Nephron (organoid): ENCODE data around the gene KRTAP2-1.
"Not testable (repeated sequence)": the region's sequence is repeated elsewhere in the genome, so short reads cannot be mapped to it uniquely, and the experiment has no call there.

Experiments used
- H3K27ac Mint-ChIP-seq, 3 experiments: 2 replicates each; pipeline ENCODE4 v1.8.0; 2020; ENCODE audit warnings: mixed read lengths in 3 of 3, mild to moderate bottlenecking in 2 of 3, moderate library complexity in 1 of 3
- H3K27me3 Mint-ChIP-seq: 2 replicates; pipeline ENCODE4 v1.8.0; 2021; ENCODE audit warnings: low read depth, mild to moderate bottlenecking, moderate library complexity, mixed read lengths
- H3K36me3 Mint-ChIP-seq: 2 replicates; pipeline ENCODE4 v1.8.0; 2020; ENCODE audit warnings: low read depth, mixed read lengths
- H3K4me1 Mint-ChIP-seq: 2 replicates; pipeline ENCODE4 v1.8.0; 2020; ENCODE audit warnings: mixed read lengths
- H3K4me3 Mint-ChIP-seq, 3 experiments: 2 replicates each; pipeline ENCODE4 v1.8.0; 2020; ENCODE audit warnings: mild to moderate bottlenecking in 3 of 3, mixed read lengths in 3 of 3, moderate library complexity in 2 of 3
- H3K9me3 Mint-ChIP-seq: 2 replicates; pipeline ENCODE4 v1.8.0; 2020; ENCODE audit warnings: mixed read lengths
- CTCF ChIP-seq, 3 experiments: fragments of 200-600 bp; sonication (generic); IDR thresholded peaks; one replicate each; pipeline ENCODE4 v1.5.0; 2021; ENCODE audit warnings: antibody characterized with exemption in 3 of 3; ENCODE audit not compliant: unreplicated experiment in 3 of 3

Gene KRTAP2-1

GRCh38 chr17:41064301-41064700, 17.2 kb upstream of the KRTAP2-1 start:
- H3K4me1 Mint-ChIP-seq: no peaks in the 10 kb centered on the region
- TF ChIP-seq CTCF (IDR thresholded peaks at IDR 0.05; ENCODE audit: unreplicated experiment in 3 of 3): no peak

GRCh38 chr17:41063449-41063848, 16.3 kb upstream of the KRTAP2-1 start:
- Mint-ChIP-seq H3K4me3 (no peak overlapping the region), H3K4me1 (no peaks in the 10 kb centered on the region), H3K27ac (no peak overlapping the region), H3K36me3 (no peaks in the 10 kb centered on the region), H3K9me3 (no peaks in the 10 kb centered on the region), H3K27me3 (peaks cover 8% of the 10 kb centered on the region)
- no peak for TF ChIP-seq CTCF (IDR thresholded peaks at IDR 0.05; ENCODE audit: unreplicated experiment in 3 of 3)

More at GRCh38 chr17:41064301-41064700, 17.2 kb upstream of the KRTAP2-1 start:
- H3K27ac Mint-ChIP-seq: no peak overlapping the region
- H3K4me3 Mint-ChIP-seq: no peak overlapping the region
- H3K27me3 Mint-ChIP-seq: peaks cover 7% of the 10 kb centered on the region
- H3K36me3 Mint-ChIP-seq: no peaks in the 10 kb centered on the region
- H3K9me3 Mint-ChIP-seq: no peaks in the 10 kb centered on the region

DNA sequence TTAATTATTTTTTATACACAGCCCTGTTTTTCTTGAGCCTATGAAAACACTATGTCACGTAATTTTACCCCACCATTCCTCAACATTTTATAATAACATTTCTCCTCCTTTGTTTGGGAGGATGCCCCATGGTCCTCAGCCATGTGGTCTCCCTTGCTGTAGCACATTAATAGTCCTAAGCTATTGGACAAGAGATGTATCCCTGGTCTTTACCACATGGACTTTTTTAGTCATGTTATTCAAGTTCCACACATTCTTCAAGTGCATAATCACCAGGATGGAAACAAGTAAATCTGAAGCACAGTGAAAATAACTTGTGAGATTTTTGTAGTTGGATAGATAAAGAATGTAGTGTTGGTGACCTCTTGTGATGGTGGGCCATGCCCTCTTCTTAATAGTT, 14.8 kb upstream of the KRTAP2-1 start:
- no peak overlapping the region for H3K4me3 Mint-ChIP-seq
- H3K27ac Mint-ChIP-seq: no peak overlapping the region
- H3K27me3 Mint-ChIP-seq: peaks cover 7% of the 10 kb centered on the region
- H3K36me3 Mint-ChIP-seq: no peaks in the 10 kb centered on the region
- no peaks in the 10 kb centered on the region for H3K9me3 Mint-ChIP-seq
- H3K4me1 Mint-ChIP-seq: no peaks in the 10 kb centered on the region
- no peak for TF ChIP-seq CTCF (IDR thresholded peaks at IDR 0.05; ENCODE audit: unreplicated experiment in 3 of 3)

GRCh38 chr17:41060052-41060604, 13.0 kb upstream of the KRTAP2-1 start, which contains the start of gene KRTAP2-3:
Gene KRTAP2-3, minus strand, starts transcription at chr17:41060114. Its CDS starts 64 bp downstream, at chr17:41060050.
- Mint-ChIP-seq H3K4me3 (no peak within 1 kb of the TSS), H3K27me3 (peaks cover 7% of the 10 kb centered on the region), H3K4me1 (no peaks in the 10 kb centered on the region), H3K27ac (no peak within 1 kb of the TSS), H3K36me3 (no peaks in the 10 kb centered on the region), H3K9me3 (no peaks in the 10 kb centered on the region)
- no peak for TF ChIP-seq CTCF (IDR thresholded peaks at IDR 0.05; ENCODE audit: unreplicated experiment in 3 of 3)

DNA sequence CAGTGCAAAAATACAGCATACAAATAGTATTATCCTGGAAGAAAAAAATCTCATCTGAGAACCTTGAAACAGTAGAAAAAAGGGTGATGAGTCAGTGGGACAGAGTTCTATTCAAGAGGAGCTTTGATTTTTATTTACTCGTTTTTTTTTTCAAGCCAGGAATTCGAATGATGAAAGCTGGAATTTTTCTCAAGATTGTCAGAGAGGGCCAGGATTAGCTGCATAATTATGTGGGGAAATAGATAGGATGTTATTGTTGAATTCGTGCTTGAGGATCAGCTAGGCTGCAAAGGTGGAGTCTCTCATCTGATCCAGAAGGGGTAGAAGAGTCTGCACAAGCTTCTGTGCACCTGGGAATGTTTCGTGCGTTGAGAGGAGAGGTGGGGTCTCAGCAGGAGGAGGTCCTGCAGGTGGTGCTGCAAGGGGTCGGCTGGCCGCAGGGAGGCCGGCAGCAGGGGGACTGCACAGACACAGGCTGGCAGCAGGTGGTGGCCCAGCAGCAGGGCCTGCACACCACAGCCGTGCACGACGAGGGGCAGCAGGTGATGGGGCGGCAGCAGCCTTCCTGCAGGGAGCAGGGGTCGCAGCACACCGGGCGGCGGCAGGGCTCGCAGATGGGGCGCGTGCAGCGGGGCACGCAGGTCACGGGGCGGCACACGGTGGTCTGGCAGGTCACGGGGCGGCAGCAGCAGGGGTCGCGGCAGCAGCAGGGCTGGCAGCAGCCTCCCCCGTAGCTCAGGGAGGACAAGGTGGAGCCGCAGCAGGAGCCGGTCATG, 12.3 kb upstream of the KRTAP2-1 start:
- H3K36me3 Mint-ChIP-seq, H3K4me1 Mint-ChIP-seq, H3K27me3 Mint-ChIP-seq, H3K9me3 Mint-ChIP-seq, H3K27ac Mint-ChIP-seq, H3K4me3 Mint-ChIP-seq: not testable (repeated sequence)

- H3K4me3 Mint-ChIP-seq: no peak overlapping the region
- H3K9me3 Mint-ChIP-seq: peaks cover under 1% of the 10 kb centered on the region
- no peak for TF ChIP-seq CTCF (IDR thresholded peaks at IDR 0.05; ENCODE audit: unreplicated experiment in 3 of 3)
- H3K36me3 Mint-ChIP-seq: peaks cover under 1% of the 10 kb centered on the region
- H3K27ac Mint-ChIP-seq: no peak overlapping the region
- no peaks in the 10 kb centered on the region for H3K4me1 Mint-ChIP-seq
- peaks cover 4% of the 10 kb centered on the region for H3K27me3 Mint-ChIP-seq
Measured at GRCh38 chr17:41058741-41059140, 11.6 kb upstream of the KRTAP2-1 start.
